AG04450 (cell line): ENCODE results near the gene ITPR3. TPM values are rescaled to one million over a fixed set of nuclear protein-coding genes. Genes with fewer than 3 reads are reported as not detected.

Experiments
- CTCF ChIA-PET: fragments of 300-600, 350-600 bp; formaldehyde crosslinking; extraction: SDS; loops from one replicate; lab custom pipeline; 2022; ENCODE audit warnings: antibody characterized with exemption, inconsistent platforms; lab: Charles Lee
- POLR2A ChIA-PET: fragments of 350-600 bp; formaldehyde crosslinking; extraction: SDS; loops from one replicate; lab custom pipeline; 2021; ENCODE audit warnings: antibody characterized with exemption, inconsistent platforms; lab: Yijun Ruan, JAX
- DNase-seq: peaks from one replicate; pipeline ENCODE4 v3.0.0-alpha.2; 2011; ENCODE audit warnings: low read depth, low spot score
- H3K27ac ChIP-seq: one replicate; pipeline ENCODE4 v1.5.1; 2012; ENCODE audit warnings: low read depth, low read length, control low read depth
- H3K27me3 ChIP-seq: one replicate; pipeline ENCODE4 v1.6.0; 2012; ENCODE audit warnings: low read length; ENCODE audit not compliant: control insufficient read depth, insufficient read depth
- H3K4me3 ChIP-seq: 2 replicates; pipeline ENCODE4 v1.5.1; 2011; ENCODE audit warnings: mild to moderate bottlenecking, low read depth, low read length, control low read depth
- H3K9me3 ChIP-seq: 2 replicates; pipeline ENCODE4 v1.5.1; 2012; ENCODE audit warnings: low read length; ENCODE audit not compliant: control insufficient read depth, insufficient read depth
- polyA plus RNA-seq: library from polyadenylated mRNA; depleted of rRNA; stranded (reverse); fragments of >200 nt; gene quantifications from 2 replicates; pipeline ENCODE4 v1.2.3, GENCODE V29; 2011
- TF ChIP-seq, protein P1 (sequence below): IDR thresholded peaks from 2 replicates; pipeline ENCODE4 v1.5.1; 2011; ENCODE audit warnings: low read depth, low read length, control low read depth, inconsistent platforms

ITPR3 gene
- polyA plus RNA-seq, 1 experiment, result 4.4 TPM

DNA sequence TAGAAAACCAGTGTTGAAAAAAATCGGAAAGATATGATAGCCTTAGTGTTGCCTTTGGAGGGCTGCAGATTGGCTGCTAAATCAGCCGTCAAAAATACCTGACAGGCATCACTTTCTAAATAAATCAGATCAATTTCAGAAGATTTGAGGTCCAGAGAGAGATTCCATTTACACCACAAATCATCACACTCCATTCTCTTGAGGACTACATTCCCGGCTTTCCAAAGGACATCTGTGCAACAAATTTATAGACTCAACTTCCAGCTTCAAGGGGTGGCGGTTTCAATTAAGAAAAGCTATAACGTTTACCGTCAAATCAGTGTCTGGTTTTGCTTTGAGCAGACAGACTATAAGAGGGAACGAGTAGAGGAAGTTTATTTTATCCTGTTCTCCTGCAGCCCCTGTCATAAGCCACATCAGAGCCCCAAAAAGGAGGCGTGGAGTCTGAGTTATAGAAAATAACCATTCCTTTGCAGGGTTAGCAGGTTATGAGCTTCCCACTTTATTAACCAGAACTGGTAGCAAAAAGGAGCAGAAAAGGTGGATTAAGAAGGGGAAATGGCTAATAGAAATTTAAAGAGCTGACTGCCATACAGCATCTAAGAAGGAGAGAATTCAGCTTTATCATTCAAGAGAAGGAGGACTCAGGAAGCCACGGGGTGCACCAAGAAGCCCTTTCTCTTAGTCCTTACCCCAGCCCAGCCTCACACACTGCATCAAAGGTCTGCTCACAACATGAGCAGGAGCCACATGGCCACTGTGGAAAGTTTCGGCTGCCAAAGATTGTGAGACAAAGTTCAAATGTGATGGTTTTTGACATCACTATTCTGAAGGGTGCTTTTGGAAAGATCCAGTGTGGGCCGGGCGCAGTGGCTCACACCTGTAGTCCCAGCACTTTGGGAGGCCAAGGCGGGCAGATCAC, 103.2 kb downstream of the ITPR3 start:
- ChIA-PET CTCF (interaction anchor here (1.1 to 2.1 kb wide), 3 partner anchors 13 to 139 kb away, joined by 3 to 16 read pairs (median 5); partner anchors contain the start of gene UQCC2), POLR2A (no interaction called here)
- Histone ChIP-seq H3K9me3 (no peaks in the 10 kb centered on the region), H3K27ac (no peak overlapping the region), H3K27me3 (peaks cover 29% of the 10 kb centered on the region), H3K4me3 (no peak overlapping the region)
- no peak for DNase-seq
- TF ChIP-seq, protein P1, sequence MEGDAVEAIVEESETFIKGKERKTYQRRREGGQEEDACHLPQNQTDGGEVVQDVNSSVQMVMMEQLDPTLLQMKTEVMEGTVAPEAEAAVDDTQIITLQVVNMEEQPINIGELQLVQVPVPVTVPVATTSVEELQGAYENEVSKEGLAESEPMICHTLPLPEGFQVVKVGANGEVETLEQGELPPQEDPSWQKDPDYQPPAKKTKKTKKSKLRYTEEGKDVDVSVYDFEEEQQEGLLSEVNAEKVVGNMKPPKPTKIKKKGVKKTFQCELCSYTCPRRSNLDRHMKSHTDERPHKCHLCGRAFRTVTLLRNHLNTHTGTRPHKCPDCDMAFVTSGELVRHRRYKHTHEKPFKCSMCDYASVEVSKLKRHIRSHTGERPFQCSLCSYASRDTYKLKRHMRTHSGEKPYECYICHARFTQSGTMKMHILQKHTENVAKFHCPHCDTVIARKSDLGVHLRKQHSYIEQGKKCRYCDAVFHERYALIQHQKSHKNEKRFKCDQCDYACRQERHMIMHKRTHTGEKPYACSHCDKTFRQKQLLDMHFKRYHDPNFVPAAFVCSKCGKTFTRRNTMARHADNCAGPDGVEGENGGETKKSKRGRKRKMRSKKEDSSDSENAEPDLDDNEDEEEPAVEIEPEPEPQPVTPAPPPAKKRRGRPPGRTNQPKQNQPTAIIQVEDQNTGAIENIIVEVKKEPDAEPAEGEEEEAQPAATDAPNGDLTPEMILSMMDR, result no peak

GRCh38 chr6:33725222-33725621, 104.1 kb downstream of the ITPR3 start:
- Histone ChIP-seq H3K27ac (no peak overlapping the region), H3K9me3 (no peaks in the 10 kb centered on the region), H3K27me3 (peaks cover 28% of the 10 kb centered on the region), H3K4me3 (no peak overlapping the region)
- TF ChIP-seq, protein P1, result no peak
- ChIA-PET POLR2A (no interaction called here), CTCF (interaction anchor here (0.7 to 1.1 kb wide), 5 partner anchors 14 to 24 kb away, joined by 3 read pairs; partner anchors contain the start of gene UQCC2)
- no peak for DNase-seq

DNA sequence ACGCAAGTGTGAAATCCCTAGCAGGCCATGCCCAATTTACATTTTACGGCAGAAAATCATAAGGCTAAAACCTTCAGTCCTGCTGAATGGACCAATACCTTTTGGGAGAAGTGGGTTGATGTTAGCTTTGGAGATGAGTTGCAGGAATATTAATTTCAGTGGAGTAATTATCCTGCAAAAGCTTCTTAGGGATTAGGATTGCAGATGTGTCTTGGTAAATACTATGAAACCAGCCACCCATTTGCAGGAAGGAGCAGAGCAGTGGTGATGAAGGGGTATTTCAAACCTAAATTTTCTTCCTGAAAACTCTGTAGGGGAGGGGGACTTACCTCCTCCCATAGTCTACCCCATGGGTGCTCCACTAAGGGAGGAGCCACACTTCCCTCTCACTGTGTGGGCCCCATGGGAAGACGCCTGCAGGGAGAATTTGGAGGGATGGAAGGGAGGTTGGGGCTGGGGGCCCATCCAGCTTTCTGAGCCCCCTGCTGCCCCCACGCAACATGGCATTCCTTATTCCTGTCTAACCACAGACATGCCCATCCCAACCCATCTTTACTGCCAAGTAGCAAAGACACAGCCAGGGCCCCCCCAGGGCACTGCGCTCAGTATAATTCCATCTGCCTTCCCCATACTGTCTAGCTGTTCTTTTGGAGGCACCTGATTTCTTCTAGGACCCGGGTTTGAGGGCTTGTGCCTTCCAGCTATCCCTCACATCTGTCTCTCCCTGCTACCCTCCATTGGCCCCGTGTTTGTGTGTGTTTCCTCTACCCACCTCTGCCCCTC, 105.0 kb downstream of the ITPR3 start:
- ChIA-PET CTCF (interaction anchor here (0.7 to 0.9 kb wide), 4 partner anchors 15 to 25 kb away, joined by 3 read pairs; partner anchors contain the start of gene UQCC2), POLR2A (no interaction called here)
- no peak for DNase-seq
- Histone ChIP-seq H3K4me3 (no peak overlapping the region), H3K27ac (no peak overlapping the region), H3K9me3 (no peaks in the 10 kb centered on the region), H3K27me3 (peaks cover 23% of the 10 kb centered on the region)
- TF ChIP-seq, protein P1, result no peak

- H3K27me3 ChIP-seq, result peaks cover 23% of the 10 kb centered on the region
- TF ChIP-seq, protein P1, result no peak
- no peaks in the 10 kb centered on the region for H3K9me3 ChIP-seq
- no peak overlapping the region for H3K4me3 ChIP-seq
- ChIA-PET CTCF (interaction anchor here (0.6 kb wide), 1 partner anchor 15 kb away, joined by 6 read pairs; the partner anchor contains the start of gene UQCC2), POLR2A (no interaction called here)
- no peak overlapping the region for H3K27ac ChIP-seq
- DNase-seq, result no peak
Measured at GRCh38 chr6:33726696-33727095, 105.6 kb downstream of the ITPR3 start.
